SK-N-SH (cell line): ENCODE measurements around the gene C14orf180.

ENCODE experiments used
- EP300 ChIP-seq, 2 experiments: IDR thresholded peaks; 2 replicates each; pipeline versions ENCODE4 v1.4.0 to v1.6.1; 2012; ENCODE audit warnings: borderline replicate concordance in 1 of 2, low read depth in 1 of 2, low read length in 1 of 2
- FOSL2 ChIP-seq: IDR thresholded peaks from 2 replicates; pipeline ENCODE4 v1.4.0; 2012; ENCODE audit warnings: low read depth, mild to moderate bottlenecking, moderate library complexity, borderline replicate concordance
- GABPA ChIP-seq: IDR thresholded peaks from 2 replicates; pipeline ENCODE4 v1.4.0; 2012; ENCODE audit warnings: low read depth, mild to moderate bottlenecking
- MAX ChIP-seq: IDR thresholded peaks from 2 replicates; pipeline ENCODE4 v1.4.0; 2012; ENCODE audit warnings: low read depth
- MXI1 ChIP-seq: IDR thresholded peaks from 2 replicates; pipeline ENCODE4 v1.6.1; 2012; ENCODE audit warnings: mild to moderate bottlenecking, low read depth, low read length, improper control_type of control experiment
- NFIC ChIP-seq: IDR thresholded peaks from 2 replicates; pipeline ENCODE4 v1.4.0; 2012; ENCODE audit warnings: borderline replicate concordance
- RAD21 ChIP-seq: IDR thresholded peaks from 2 replicates; pipeline ENCODE4 v1.6.1; 2012; ENCODE audit warnings: mild to moderate bottlenecking, low read length
- TF ChIP-seq, protein P1 (sequence below): fragments of 200-600 bp; sonication (generic); IDR thresholded peaks from 2 replicates; pipeline ENCODE4 v1.6.1; 2017; ENCODE audit warnings: antibody characterized with exemption, mild to moderate bottlenecking, moderate library complexity

GRCh38 chr14:104601786-104602185, 22.2 kb downstream of the C14orf180 start:
- TF ChIP-seq GABPA: no peak
- TF ChIP-seq NFIC: no peak
- peak in 1 of 2 experiments; percentile 35; a peak in 1 of 4 replicates for TF ChIP-seq EP300 (IDR thresholded peaks at IDR 0.05; ENCODE audit: borderline replicate concordance in 1 of 2, low read depth in 1 of 2, low read length in 1 of 2)
- peak; percentile 29 for TF ChIP-seq RAD21
- no peak; the same call in 1 of the 2 replicates for TF ChIP-seq MXI1
- TF ChIP-seq, protein P1, sequence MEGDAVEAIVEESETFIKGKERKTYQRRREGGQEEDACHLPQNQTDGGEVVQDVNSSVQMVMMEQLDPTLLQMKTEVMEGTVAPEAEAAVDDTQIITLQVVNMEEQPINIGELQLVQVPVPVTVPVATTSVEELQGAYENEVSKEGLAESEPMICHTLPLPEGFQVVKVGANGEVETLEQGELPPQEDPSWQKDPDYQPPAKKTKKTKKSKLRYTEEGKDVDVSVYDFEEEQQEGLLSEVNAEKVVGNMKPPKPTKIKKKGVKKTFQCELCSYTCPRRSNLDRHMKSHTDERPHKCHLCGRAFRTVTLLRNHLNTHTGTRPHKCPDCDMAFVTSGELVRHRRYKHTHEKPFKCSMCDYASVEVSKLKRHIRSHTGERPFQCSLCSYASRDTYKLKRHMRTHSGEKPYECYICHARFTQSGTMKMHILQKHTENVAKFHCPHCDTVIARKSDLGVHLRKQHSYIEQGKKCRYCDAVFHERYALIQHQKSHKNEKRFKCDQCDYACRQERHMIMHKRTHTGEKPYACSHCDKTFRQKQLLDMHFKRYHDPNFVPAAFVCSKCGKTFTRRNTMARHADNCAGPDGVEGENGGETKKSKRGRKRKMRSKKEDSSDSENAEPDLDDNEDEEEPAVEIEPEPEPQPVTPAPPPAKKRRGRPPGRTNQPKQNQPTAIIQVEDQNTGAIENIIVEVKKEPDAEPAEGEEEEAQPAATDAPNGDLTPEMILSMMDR: no peak
- no peak for TF ChIP-seq FOSL2
- no peak for TF ChIP-seq MAX
